ENCODE results near the gene DNER.

GRCh38 chr2:229601936-229602335 lies 112.4 kb downstream of the DNER start:
- TF ChIP-seq SP1 (IDR thresholded peaks at IDR 0.05) (no peak), ATF3 (IDR thresholded peaks at IDR 0.05) (no peak)
- TF ChIP-seq, protein P1, sequence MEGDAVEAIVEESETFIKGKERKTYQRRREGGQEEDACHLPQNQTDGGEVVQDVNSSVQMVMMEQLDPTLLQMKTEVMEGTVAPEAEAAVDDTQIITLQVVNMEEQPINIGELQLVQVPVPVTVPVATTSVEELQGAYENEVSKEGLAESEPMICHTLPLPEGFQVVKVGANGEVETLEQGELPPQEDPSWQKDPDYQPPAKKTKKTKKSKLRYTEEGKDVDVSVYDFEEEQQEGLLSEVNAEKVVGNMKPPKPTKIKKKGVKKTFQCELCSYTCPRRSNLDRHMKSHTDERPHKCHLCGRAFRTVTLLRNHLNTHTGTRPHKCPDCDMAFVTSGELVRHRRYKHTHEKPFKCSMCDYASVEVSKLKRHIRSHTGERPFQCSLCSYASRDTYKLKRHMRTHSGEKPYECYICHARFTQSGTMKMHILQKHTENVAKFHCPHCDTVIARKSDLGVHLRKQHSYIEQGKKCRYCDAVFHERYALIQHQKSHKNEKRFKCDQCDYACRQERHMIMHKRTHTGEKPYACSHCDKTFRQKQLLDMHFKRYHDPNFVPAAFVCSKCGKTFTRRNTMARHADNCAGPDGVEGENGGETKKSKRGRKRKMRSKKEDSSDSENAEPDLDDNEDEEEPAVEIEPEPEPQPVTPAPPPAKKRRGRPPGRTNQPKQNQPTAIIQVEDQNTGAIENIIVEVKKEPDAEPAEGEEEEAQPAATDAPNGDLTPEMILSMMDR (IDR thresholded peaks at IDR 0.05; ENCODE audit: low read depth, low read length, missing input control): no peak
- TF ChIP-seq, protein P2, sequence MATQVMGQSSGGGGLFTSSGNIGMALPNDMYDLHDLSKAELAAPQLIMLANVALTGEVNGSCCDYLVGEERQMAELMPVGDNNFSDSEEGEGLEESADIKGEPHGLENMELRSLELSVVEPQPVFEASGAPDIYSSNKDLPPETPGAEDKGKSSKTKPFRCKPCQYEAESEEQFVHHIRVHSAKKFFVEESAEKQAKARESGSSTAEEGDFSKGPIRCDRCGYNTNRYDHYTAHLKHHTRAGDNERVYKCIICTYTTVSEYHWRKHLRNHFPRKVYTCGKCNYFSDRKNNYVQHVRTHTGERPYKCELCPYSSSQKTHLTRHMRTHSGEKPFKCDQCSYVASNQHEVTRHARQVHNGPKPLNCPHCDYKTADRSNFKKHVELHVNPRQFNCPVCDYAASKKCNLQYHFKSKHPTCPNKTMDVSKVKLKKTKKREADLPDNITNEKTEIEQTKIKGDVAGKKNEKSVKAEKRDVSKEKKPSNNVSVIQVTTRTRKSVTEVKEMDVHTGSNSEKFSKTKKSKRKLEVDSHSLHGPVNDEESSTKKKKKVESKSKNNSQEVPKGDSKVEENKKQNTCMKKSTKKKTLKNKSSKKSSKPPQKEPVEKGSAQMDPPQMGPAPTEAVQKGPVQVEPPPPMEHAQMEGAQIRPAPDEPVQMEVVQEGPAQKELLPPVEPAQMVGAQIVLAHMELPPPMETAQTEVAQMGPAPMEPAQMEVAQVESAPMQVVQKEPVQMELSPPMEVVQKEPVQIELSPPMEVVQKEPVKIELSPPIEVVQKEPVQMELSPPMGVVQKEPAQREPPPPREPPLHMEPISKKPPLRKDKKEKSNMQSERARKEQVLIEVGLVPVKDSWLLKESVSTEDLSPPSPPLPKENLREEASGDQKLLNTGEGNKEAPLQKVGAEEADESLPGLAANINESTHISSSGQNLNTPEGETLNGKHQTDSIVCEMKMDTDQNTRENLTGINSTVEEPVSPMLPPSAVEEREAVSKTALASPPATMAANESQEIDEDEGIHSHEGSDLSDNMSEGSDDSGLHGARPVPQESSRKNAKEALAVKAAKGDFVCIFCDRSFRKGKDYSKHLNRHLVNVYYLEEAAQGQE (IDR thresholded peaks at IDR 0.05): no peak
- TF ChIP-seq, protein P3, sequence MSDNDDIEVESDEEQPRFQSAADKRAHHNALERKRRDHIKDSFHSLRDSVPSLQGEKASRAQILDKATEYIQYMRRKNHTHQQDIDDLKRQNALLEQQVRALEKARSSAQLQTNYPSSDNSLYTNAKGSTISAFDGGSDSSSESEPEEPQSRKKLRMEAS (IDR thresholded peaks at IDR 0.05): no peak
